Stimulated activated CD8-positive, alpha-beta memory T cell treated with anti-CD3 and anti-CD28 coated beads, Interleukin-4, amount 100 ng/mL, for 48 hours (primary cell): ENCODE measurements around the gene ATP8A2.

Experiments
- DNase-seq: peaks from one replicate; pipeline ENCODE4 v3.0.0-alpha.2; 2020

The ATP8A2 gene

DNA sequence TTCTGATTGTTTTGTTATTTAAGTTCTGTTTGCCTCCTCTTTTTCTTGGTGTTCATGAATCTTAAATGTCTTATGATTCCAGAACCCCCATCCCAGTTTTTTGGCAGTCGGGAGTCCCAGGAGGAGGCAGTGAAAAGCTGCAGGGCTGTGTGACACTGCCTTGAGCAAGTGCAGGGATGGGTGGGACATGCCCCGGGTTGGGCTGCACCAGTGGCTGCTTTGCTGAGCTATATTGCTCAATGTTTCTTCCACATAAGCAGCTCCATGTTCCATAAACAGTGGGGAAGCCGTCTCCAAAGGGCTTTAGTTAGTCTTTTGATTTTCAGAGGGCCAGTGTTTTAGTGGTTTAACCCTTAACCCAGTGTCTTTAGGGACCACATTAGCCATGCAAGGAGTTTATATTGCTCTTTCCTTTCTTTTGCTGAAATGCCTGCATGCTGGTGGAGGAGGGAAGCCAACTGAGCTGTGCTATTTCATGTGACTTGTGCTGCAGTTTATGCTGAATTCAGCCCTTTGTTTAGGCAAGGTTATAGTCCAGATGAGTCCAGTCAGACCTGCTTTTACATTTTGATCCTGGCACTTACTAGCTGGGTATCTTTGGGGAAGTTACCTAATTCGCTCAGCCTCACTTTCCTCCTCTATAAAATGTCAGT, 13.1 kb downstream of the ATP8A2 start:
- no peak for DNase-seq

DNA sequence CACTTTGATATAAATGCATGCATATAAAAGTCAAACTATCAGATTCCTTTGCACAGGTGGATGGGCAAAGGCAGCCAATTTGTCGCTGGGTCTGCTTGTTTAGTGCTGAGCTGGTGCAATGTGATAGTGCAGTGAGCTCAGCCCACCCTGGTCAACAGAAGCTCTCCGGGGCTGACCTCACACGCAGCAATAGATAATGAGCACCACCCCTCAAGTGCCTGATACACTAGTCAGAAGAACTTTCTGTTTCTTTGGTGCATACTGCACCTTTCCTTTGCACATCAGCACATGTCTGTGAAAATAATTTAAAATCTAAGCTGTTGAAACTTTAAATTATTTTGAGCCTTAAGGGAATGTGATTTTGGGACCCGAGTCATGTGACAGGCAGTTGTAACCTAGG, 20.2 kb downstream of the ATP8A2 start:
- DNase-seq = no peak

DNA sequence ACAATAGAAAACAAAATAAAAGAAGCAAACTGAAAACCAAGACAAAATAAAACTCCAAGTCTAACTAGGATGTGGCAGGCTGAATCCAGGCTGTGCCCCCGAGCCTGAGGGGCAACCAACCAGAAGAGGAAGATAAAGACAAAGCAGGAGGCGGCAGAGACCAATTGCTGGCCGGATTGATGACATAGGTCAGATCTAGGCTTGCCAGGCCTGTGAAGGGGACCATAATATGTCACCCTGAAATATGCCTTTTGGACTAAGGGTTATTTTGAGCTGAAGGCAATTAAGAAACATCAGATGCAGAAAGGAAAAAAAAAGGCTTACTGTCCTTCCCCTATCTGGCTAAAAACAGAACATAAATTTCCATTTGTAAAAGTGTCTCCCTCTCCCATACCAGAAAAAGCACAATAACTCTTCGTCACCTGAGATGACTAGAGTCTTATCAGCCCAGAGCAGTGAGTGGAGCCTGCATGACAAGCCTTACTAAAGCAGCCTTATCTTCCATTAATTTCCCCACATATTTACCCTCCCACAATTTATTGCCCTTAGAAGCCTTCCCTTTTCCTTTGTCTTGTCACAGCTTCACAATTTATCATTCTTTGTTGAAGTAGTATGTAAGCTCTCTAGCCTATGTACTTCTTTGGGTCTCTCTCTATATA, 22.8 kb downstream of the ATP8A2 start:
- DNase-seq = no peak

DNA sequence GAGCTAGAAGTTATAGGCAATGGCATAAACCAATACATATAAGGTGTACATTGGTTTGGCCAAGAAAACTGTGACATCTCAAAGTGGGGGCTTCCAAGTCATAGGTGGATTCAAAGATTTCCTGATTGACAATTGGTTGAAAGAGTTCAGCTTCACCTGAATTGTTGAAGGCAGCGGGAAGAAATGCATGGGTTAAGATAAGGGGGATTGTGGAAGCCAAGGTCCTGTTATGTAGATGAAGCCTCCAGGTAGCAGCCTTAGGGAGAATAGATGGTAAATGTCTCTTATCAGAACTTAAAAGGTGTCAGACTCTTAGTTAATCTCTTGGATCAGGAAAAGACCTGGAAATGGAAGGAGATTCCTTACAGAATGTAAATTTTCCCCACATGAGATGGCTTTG, 26.0 kb downstream of the ATP8A2 start:
- DNase-seq = no peak

DNA sequence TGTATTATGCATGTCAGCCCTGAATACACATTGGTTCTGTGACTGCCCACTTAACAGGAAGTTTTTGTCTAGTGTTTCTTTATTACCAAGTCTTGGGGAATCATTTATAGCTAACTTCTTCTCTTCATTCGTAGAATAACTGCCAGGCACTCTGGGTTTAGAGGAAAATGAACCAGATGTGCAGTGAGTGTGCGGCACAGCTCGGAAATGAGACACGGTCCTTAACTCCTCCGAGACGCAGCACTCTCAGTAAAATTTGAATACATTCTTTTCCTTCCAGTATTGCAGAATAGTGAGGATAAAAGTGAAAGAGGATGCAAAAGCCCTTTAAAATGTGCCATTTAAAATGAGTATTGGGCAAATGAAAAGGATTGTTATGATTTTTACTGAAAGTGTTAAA, 29.2 kb downstream of the ATP8A2 start:
- no peak for DNase-seq

DNA sequence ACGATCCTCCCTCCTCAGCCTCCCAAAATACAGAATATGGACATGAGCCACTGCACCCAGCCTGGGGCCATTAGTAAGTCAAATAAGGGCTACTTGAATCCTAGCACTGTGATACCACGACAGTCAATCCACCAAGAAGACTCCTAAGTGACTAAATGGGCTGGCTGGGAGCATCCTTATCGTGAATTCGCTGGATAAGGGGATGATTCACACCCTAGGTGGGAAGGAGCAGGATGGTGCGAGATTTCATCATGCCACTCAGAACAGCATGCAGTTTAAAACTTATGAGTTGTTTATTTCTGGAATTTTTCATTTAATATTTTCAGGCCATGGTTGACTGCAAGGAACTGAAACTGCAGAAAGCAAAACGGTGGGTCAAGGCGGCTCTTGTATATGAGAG, 30.2 kb downstream of the ATP8A2 start:
- no peak for DNase-seq

DNA sequence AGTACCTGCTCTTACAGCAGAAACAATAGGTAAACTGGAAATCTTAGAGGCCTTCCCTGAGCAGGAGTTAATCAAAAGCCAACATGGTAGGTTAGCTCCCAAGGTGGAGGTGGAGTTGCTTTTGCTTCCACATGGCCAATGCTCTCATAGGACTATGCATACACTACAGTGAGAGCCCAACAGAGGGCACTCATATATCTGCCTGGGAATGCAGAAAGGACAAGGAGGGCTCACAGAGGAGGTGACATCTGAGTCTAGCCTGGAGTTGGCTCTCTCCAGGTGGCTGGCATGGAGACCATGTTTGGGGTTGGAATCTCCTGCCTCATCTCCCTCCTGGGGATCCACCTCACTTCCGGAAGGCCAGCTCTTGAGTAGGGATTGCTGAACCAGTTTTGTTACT, 34.6 kb downstream of the ATP8A2 start:
- DNase-seq = no peak

DNA sequence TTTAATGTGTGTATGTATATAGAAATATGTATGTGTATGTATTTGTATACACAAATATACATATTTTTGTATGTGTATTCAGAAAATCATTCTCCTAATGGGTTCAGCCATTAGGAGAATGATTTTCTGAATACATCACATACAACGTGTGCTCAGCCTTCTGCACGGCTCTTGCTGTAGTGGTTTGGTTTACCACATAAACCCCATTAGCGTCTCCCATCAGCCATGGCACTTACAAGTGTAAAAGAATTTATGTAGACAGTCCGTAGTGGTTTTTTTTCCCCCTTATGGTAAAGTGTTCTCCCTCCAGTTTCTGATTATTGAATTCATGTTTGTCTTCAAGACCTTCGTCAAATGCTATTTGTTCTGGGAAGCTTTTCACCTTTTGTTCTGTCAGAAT, 38.2 kb downstream of the ATP8A2 start:
- DNase-seq = no peak

DNA sequence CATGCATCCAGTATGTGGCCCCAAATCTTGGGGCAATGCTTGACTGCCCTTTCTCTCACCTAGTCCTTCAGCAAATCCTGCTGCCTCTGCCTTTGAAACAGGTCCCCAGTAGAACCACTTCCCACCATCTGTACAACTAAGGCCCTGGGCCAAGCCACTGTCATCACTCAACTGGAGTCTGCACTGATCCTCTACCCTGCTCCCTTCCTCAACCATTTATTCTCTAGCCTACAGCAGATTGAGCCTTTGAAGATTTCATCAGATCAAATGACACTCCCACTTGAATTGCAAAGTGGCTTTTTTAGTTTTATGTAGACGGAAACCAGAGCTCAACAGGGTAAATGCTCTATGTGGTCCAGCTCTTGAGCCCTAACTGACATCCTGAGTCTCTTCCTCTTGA, 43.5 kb downstream of the ATP8A2 start:
- no peak for DNase-seq

DNA sequence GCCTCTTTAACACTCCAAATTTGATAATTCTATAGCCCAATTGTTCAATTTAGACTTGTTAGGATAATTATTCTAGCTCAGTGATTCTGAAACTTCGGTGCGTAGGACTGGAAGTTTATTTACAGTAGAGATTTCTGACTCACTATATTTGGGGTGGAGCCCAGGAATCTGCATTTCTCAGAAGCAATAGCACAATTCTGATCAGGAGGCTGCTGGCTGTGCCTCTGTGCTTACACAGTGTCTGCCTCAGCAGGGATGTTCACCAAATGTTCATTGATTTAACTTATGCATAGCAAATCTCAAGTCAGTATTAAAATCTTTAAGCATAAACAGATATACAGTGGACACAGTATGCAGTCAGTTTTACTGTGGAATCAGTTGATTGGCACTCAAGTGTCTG, 45.8 kb downstream of the ATP8A2 start:
- DNase-seq = no peak

DNA sequence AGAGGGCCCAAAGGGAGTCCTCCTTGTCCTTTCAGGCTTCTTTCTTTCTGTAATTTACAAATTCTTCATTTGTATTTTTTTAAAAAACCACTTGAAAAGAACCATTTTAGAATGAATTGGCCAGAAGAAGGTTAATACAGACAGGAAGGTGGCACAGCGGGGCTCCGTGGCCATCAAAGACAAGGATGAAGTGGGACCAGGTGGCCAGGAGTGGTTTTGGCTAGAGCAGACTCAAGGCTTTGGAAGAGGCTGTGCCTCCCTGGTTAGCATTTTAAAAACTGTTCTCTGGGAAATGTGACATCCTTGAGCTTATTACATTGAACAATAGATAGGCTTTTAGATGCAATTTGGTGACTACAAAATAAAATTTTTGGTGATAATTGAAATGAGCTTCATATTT, 48.4 kb downstream of the ATP8A2 start:
- no peak for DNase-seq

DNA sequence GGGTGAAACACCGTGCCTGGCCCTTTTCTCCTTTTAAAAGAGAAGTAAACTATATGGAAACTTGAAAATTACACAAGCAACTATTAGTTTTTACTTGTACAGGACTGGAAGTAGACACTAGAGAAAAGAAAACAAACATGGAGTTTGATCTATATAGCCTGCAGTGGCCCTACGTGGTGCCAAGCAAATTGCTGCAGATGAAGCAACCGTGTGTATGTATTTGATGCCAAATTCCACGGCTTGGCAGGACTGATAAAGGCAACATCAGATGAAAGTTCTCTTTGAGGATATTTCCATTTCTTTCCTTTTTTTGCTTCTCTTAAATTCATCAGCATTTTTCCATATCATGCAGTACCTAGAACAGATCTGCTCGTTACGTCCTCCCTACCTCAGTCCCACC, 49.8 kb downstream of the ATP8A2 start:
- no peak for DNase-seq

DNA sequence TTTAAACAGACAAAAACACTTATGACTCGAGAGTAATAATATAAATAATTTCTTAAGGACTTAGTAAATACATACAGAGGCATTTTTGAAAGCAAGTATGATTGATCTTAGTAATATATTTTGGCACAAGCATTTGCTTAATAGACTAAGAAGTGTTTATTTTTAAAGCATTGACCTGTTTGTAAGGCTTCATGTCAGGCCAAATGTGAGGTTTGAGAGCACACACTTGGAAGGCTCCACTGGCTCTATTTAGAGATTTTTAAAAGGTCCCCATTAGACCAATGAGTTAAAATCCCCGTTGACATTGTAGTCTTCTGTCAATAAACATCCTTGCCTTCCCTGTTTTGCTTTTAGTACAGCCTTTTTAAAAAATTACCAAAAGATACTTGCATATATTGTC, 50.4 kb downstream of the ATP8A2 start:
- no peak for DNase-seq

DNA sequence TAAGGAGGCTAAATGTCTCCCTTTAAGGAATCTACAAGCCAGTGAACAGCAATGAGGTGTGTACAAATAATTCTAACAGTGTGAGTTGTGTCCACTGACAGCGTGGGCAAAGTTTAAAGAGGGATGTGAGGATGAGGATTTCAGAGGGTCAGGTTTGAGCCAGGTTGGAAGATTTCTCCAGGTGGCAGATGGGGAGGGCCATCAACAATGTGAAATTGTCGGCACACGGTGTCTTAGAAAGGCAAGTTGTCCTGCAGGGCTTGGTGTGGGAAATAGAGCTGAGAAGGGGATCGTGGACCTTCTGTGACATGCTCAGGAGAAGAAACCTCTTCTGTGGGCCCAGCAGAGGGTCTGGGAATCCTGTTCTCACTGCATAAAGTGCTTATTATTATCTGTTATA, 52.1 kb downstream of the ATP8A2 start:
- no peak for DNase-seq

DNA sequence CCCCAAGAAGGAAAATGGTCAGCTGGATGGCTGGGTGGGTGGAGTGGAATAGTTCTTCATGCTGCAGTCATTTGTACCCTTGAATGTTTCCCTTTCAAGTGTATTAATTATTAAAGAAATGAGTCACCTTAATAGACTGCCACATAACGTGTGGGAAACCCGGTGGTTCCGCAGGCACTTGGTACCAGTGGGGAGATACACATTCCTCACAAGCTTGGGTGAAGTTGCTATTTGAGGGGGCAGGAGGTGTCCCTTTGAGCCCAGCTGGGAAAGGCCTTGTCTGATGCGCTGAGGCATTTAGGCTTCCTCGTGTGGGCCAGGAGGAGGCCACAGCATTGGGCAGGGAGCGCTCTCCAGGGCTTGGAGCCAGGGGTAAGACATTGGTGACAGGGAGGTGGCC, 57.7 kb downstream of the ATP8A2 start:
- DNase-seq = no peak

DNA sequence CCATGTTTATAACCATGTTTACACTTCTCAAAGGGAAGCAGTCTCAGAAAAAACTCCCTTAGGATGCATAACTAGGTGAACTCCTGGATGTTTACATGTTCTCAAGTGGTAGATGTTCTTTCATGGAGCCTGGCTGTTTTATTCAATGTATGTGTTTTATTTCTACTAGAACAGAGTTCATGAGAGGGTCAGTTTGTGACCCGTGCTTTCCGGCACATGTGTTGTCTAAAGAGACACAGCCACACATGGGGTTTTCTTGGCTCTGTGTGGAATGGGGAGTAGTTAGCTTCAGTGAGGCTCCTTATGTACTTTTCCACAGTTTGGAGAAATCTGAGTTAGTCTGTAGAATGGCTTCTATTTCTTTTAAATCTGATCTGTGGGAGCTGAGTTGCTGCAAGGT, 60.9 kb downstream of the ATP8A2 start:
- no peak for DNase-seq

DNA sequence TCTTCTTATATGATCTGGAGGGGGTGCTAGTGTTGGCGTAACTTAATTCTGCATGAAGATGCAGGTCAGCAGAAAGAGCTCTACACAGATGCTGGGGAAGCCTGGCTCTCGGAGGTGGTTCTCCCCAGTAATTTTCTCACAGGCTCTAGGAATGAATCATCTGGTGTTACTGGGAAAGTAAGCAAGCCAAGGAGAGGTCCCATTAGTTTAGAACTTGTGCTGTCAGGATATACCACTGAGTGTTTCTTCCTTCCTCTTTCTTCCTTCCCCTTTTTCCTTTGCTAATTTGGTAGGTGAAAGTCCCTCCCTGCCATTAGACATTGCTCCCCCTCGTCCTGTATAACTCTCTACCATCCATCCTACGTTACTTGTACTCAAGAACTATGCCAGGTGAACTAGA, 68.3 kb downstream of the ATP8A2 start:
- no peak for DNase-seq

DNA sequence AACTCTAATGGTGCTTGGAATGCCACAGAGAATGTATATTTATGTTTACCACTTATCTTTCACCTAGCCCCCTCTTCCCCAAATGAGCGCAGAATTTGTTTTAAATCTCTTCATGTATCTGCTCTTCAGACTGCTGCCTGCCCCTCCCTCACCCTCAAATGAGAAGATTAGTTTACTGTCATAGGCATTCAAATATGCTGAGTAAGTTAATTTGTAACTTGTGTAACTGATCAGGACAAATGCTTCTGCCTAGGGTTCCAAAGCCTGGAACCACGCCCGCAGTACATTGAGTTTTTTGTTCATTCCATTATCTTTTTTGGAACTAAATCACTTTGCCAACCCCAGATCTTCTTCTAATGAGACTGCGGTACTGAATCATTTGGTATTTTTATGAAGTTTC, 74.5 kb downstream of the ATP8A2 start:
- no peak for DNase-seq

DNA sequence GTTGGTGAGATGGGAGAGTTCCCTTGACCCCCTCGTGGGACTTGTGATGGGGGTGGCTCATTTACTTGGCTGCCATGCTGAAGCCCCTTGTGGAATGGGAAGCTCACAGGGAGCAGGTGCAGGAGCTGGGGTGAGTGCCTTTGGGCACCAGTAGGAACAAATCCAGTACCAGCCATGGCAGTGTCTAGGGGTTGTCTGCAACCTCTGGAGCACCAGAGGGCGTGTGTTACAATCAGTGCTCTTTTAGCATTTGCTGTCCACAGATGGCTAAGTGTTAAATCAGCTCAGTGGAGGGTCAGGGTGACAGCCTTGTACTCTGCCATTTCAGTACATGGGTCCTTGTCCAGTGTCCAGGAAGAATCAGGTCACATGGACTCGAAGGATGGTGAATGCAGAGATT, 75.6 kb downstream of the ATP8A2 start:
- no peak for DNase-seq

DNA sequence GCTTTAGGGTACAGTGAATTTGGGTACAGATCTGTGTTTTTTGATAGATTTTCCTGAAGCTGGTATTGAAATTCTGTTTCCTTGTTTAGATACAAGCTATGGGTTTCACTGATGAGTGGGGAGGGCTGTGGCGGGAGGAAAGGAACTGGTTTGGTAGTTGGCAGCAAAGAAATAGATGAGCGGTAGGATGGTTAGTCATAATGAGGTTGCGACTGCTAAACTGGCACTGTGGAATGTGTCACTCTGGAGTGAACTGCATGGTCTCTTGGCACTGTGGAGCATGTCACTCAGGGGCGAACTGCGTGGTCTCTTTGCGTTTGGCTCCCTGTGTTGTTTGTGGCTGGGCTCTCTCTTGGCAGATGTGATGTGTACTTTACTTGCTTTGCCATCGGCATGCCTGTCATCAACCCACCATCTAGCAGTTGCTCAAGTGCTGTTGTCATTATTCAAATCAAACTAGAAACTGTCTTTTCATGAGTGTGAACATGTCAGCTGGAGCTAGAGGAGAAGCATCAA, 82.1 kb downstream of the ATP8A2 start:
- no peak for DNase-seq

DNA sequence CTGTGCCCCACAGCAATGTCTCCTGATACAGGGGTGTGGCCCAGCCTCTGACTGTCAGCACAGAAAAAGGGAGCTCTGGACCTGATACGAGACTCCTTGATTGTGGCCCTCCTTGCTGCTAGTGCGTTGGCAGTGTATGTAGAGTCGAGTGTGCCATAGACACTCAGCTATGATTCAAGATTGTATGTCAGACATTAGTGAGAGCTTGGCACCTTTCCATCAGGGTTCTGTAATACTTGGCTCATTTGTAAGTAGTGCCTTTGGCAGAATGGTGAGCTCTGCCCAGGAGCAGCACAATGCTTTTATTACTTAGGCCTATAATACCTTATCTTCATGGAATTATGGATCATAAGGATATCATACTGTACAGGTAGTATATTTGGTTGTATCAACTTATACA, 83.4 kb downstream of the ATP8A2 start:
- DNase-seq = no peak

DNA sequence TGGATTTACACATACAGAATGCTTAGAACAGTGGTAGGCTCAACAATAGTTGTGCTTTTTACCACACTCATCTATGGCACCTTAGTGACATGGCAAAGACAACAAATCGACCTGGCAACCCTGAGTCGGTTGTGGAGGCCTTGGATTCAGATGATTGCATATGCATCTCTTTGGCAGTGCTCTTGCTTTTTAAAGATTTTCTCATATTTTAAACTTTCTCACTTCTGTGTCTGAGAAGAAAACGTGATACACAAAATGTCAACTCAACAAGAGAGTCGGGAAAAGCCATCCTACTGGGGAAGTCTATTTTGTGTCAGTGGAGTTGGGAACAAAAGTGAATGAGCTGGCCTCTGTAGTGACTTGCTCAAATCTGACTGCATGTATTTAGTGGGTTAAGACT, 85.8 kb downstream of the ATP8A2 start:
- no peak for DNase-seq

DNA sequence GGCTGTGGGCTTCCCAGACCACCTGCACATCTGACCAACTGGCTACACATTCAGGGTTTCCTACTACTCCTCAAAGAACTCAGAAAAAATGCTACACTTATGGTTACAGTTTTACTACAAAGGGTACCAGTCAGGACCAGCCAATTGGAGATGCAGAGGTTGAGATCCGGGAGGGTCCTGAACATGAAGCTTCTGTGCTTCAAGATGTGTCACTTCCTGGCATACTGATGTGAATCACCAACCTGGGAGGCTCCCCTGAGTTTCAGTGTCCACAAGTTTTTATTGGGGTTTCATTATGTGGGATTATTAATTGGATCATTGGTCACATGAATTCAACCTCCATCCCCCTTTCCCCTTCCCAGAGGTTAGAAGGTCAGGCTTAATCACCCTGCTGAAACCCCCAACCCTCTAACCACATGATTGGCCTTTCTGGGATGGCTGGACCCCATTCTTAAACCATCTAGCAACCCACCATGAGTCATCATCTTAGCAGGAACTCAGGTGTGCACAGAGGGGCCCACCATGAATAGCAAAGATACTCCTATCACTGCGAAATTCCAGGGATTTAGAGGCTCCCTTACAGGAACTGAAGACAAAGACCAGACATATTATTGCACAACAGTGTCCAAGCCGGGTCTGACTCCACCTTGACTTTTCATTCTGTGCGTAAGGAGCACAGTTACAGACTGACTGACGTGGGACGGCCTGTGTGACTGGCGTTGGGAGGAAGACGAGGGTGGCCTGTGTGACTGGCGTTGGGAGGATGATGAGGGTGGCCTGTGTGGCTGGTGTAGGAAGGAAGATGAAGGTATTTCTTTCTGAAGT, 90.7 kb downstream of the ATP8A2 start:
- no peak for DNase-seq

DNA sequence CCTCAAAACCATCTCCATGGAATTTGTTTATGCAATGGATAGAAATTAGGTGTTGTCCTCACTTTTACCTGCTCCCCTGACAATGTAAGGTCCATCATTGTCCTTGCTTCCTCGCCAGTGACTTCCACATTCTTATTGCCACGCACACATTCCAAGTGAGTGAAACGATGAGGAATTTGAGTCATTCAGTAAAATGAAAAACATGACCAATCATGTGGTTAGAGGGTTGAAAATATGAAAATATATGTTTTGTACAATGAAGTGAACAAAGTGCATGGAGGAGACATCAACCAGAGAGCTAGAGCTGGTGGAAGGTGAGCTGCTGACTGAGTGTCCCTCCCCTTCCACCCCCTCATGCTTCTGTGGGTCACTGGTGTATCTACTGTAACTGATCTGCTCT, 91.7 kb downstream of the ATP8A2 start:
- DNase-seq = no peak
